AG04449 (cell line): ENCODE data around the gene HOXA10.

Source experiments
- CTCF ChIA-PET: fragments of 350-600 bp; formaldehyde crosslinking; extraction: SDS; loops from one replicate; lab custom pipeline; 2021; ENCODE audit warnings: antibody characterized with exemption; lab: Yijun Ruan, JAX
- POLR2A ChIA-PET: fragments of 400-600, 350-600 bp; formaldehyde crosslinking; extraction: SDS; loops from one replicate; lab custom pipeline; 2020; ENCODE audit warnings: antibody characterized with exemption, inconsistent platforms; lab: Yijun Ruan, JAX
- DNase-seq: peaks from one replicate; pipeline ENCODE4 v3.0.0-alpha.2; 2010; ENCODE audit warnings: low read depth, low spot score
- H3K4me3 ChIP-seq: 2 replicates; pipeline ENCODE4 v1.5.1; 2011; ENCODE audit warnings: low read depth, mild to moderate bottlenecking, control low read depth, low read length
- CTCF ChIP-seq: IDR thresholded peaks from one replicate; pipeline ENCODE4 v1.5.1; 2011; ENCODE audit warnings: mild to moderate bottlenecking, moderate library complexity, low read length, control low read depth, inconsistent platforms; ENCODE audit not compliant: insufficient read depth; ENCODE audit errors: missing control alignments

The HOXA10 gene

DNA sequence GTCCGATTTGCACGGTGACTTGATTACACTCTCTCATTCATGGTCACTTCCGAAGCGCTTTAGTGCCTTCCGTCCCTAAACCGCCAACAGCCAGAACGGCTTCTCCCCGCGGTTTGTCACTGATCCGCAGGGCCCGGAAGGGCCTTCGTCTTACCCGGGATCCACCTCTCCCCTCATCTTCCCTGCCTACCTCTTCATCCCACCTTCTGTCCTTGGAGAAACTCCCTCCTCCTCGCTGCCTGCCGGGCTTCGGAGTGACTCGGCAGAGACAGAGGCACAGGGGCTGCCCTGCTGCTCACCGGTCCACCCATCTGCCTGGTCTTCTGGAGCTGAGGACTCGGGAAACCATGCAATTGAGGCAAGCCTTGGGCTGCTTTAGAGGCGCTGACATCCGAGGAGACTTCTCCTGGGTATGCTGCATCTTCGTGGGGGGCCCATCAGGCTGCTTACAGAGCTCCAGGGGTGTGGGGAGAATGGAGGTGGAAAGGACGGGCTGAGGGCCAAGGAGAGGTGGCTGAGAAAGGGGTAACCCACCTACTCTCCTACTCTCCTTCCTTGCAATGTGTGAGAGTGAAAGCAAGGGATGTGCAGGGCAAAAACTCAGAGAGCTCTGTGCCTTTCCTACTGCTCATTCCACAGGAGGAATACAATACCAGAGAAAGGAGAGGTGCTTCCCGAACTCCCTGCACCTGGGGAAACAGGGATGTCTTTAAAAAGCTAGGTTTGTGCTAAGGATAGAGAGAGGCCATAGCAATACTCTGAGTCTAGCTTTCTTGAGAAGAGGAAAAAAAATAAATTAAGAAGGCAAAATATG lies 11.9 kb upstream of the HOXA10 start:
- H3K4me3 ChIP-seq, result peak overlapping the region; percentile 70
- CTCF ChIA-PET, result interaction anchor here (1.0 to 3.5 kb wide), 6 partner anchors 9 to 876 kb away, joined by 3 to 51 read pairs (median 7); no protein-coding TSS in a partner anchor
- POLR2A ChIA-PET, result no interaction called here
- no peak for DNase-seq
- no peak for TF ChIP-seq CTCF

DNA sequence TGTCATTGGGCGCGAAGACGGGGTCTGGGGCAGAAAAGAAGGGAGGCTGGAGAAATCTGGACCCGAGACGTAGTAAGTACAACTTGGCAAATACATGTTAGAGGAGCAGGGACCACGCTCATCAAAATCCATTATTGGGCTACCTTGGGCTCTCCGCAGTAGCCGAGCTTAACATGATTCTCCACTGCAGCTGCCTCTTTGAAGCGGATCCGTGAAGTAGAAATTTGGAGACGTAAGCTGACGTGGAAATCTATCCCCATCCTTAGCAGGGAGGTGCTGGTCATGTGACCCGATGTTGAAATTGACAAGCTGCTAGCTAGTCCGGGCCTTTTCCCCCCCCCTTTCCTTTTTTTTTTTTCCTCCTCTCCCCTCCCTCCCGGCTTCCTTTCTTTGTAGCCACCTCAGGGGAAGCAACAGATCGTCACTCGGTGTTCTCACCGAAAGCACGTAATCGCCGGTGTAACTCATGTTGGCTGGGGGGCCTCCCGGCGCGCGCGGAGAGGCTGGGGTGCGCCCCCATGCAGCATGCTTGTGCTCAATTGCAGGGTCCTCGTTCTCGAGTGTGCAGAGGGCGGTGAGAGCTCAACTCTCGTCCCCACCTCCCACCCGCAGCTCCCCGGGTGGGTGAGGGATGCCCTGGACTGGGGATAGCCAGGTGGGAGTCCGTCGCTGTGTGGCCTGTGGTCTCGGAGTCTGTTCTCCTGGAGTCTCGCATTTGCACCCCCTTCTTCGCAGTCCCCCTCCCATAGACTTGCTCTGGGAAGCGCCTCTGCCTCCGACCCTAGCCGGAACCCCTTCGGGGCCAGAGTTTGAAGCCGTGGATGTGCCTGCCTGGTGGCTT lies 11.1 kb upstream of the HOXA10 start, which contains the start of gene HOXA11:
HOXA11 (minus strand) TSS at position 220 of the 841 bp plus-strand sequence; CDS start at position 132, 88 bp downstream.
- H3K4me3 ChIP-seq, result peak within 1 kb of the TSS; percentile 70
- no peak for TF ChIP-seq CTCF
- ChIA-PET POLR2A (interaction anchor here (2.2 kb wide), 1 partner anchor 12 kb away, joined by 9 read pairs; the partner anchor contains the start of gene HOXA10), CTCF (interaction anchor here (1.3 to 3.5 kb wide), 4 partner anchors 9 to 25 kb away, joined by 4 to 51 read pairs (median 7); no protein-coding TSS in a partner anchor)
- no peak for DNase-seq

- peak overlapping the region; percentile 70 for H3K4me3 ChIP-seq
- no peak for TF ChIP-seq CTCF
- ChIA-PET POLR2A (interaction anchor here (0.7 to 2.2 kb wide), 2 partner anchors 9 to 12 kb away, joined by 3 to 9 read pairs; partner anchors contain the start of gene HOXA10), CTCF (interaction anchor here (1.0 to 3.5 kb wide), 5 partner anchors 11 to 921 kb away, joined by 3 to 51 read pairs (median 4); no protein-coding TSS in a partner anchor)
- DNase-seq, result no peak
Measured at GRCh38 chr7:27184337-27185012, 10.4 kb upstream of the HOXA10 start.

DNA sequence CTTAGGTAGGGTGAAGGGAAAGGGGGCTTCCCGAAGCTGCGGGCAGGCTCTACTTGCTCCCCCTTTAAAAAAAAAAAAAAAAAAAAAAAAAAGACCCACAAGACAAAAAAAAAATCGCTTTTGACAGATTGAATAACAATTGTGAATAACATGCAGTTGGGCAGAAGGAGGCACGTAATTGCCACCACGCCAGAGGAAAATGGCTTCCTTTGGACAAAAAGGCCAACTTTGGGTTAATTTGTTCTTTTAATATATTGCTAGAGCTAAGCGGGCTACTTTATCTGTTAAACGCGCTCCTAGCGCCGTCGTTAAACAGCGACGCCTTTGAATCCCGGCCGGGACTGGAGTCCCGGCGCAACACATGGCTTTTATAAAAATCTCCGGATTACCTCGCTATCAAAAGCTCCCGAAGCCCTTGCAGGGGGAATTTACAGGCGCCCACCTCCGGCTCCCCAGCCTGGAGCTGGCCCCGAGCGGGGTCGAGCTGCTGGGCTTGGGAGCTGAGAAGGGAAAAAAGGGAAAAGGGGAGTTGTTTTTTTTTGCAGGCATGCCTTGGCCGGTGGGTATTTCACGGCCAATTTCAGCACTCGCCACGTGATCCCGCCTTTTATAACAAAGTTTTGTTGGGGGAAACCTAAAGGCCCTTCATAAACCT lies 9.7 kb upstream of the HOXA10 start:
- H3K4me3 ChIP-seq, result peak overlapping the region; percentile 70

More for the DNA sequence above, 9.7 kb upstream of the HOXA10 start:
- no peak for DNase-seq
- no peak for TF ChIP-seq CTCF
- POLR2A ChIA-PET, result interaction anchor here (0.7 to 2.2 kb wide), 2 partner anchors 8 to 11 kb away, joined by 3 to 9 read pairs; partner anchors contain the start of gene HOXA10
- CTCF ChIA-PET, result interaction anchor here (0.6 to 3.5 kb wide), 8 partner anchors 11 to 922 kb away, joined by 3 to 51 read pairs (median 4); no protein-coding TSS in a partner anchor
